ENCODE measurements around the gene ZNF607.
A peak's percentile ranks its signal among the peaks of the same experiment; 100 is the strongest.
"Not testable (repeated sequence)": the region's sequence is repeated elsewhere in the genome, so short reads cannot be mapped to it uniquely, and the experiment has no call there.

Gene ZNF607

DNA sequence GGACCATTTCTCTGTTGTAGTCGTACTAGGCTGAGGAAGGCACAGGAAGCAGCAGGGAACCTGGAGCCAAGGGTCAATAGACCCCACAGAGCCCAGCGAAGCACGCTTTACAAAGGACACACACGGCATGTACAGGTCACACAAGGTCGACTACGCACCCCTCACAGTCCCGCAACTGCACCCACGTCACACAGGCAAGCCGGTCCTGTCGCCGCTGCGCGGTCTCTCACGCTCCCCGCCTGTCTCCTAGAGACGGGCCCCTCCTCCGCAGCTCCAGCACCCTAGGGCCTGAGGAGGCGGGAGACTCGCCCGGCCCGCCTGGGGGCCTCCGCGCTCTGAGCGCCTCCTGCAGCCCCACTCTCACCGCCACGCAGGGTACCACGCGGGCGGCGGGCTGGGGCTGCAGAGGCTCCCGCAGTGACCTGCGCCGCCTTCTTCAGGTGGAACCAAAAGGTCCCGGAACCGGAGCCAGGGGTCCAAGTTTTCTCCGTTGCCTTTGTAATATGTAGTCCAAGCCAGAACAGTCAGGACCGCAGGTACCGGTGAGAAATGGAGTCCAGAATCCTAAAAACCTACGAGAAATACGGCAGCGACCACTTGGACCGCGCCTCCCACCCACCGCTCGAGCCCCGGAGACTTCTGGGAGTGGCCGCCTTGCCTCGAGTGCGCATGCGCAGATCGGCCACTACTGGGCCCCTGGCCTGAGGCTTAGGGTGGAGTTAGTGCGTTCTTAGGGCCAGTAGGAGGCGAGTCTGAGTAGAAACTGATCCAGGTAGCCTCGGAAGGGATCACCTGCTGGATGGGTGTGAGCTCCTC lies at the start of gene ZNF607:
Gene ZNF607 (minus strand): TSS at position 651 of the 816 bp plus-strand sequence. CDS start 8,143 bp downstream, outside the sequence.
- peak; percentile 14 to 79 (median 66) for DNase-seq

DNA sequence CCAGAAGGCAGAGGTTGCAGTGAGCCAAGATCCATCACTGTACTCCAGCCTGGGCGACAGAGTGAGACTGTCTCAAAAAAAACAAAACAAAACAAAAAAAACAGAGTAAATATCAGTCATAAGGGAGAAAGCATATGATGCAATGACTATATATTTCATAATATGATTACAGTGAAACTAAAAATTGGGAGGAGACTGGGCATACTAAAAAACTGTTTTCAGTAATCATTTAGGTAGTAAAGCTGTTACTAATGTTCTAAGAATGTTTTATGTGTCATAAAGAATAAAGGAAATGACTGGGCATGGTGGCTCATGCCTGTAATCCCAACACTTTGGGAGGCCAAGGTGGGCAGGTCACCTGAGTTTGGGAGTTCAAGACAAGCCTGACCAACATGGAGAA lies 43.9 kb upstream of the ZNF607 start:
- DNase-seq: no peak

DNA sequence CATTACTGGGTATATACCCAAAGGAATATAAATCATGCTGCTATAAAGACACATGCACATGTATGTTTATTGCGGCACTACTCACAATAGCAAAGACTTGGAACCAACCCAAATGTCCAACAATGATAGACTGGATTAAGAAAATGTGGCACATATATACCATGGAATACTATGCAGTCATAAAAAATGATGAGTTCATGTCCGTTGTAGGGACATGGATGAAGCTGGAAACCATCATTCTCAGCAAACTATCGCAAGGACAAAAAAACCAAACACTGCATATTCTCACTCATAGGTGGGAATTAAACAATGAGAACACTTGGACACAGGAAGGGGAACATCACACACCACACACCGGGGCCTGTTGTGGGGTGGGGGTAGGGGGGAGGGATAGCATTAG lies 38.1 kb upstream of the ZNF607 start:
- not testable (repeated sequence) for DNase-seq

DNA sequence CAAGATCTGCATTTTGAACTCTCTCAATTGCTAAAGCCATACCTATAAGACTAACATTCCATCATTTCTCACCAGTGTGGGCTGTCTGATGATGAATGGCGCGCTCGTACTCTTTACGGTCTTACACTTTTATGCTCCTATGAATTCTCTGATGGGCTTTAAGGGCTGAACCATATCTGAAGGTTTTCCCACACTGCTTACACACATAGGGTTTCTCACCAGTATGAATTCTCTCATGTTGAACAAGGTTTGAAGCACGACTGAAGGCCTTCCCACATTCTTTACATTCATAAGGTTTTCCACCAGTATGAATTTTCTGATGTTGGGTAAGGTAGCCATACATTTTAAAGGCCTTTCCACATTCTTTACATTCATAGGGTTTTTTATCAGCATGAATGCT lies 18.8 kb upstream of the ZNF607 start:
- DNase-seq: no peak

DNA sequence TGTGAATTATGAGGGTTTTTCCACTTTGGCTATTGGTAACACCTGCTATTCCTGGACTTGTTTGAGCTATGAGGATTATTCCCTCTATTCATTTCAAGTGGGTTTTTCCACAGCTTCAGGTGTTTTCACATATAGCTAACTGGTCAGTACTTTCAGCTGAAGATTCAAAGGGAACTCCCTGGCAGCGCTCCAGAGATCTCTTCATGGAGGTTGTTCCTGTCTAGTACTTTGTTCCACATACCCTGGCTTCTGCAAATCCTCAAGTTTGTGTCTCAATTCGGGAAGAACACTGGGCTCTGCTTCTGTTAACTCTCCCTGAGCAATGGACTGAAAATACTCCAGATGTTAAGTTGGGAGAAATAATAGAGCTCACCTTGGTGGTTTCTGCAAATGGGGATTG lies 5.6 kb upstream of the ZNF607 start:
- no peak for DNase-seq

DNA sequence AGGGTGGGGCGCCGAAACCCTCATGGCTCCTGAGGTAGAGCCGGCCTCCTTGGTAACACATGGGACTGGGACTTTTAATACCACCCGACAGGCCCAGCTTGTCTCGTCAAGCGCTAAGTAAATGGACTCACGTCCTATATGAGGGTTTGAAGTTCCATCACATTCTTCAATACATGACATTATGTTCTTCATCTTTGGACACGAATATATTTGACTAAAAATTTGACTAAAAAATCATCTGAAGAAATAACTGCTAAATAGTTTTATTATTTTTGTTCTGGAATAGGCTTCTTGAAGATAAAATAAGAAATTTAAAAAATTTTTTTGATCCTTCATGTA lies 335 bp upstream of the ZNF607 start:
- DNase-seq: no peak

DNA sequence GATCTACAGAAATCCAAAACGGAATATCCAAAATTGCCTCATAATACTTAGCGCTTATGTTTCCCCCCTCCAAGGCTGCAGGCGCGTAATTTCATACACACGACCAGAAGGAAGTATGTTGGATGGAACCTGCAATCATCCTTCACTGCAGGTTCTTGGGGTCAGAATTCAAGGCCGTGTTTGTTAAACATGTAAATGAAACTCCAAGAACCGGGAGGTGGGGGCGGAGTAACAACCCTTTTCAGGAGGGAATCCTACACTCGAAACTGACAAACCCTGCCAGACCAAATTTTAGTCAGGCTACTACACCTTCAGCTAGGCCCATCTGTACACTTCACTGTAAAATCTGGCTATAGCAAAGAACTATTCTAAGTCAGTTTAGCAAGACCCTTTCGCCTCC lies 1.3 kb downstream of the ZNF607 start:
- DNase-seq: no peak

DNA sequence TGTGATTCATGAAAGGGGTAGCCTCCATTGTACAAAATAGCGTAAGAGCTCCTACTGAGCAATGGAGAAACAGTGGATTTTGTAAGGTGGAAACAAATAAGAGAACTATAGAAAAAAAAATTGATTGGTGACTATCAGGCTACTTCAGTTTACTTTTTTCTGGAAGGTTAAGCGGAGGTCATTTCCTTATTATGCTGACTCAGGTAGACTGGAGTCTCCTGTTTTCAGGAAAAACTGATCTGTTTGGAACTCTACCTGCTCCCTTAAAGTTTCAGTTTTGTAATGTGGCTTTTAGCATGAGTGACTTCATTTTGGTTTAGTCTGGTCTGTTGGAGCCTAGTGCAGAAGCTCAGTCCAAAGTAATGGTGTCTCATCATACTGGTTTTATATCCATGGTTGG lies 3.4 kb downstream of the ZNF607 start:
- DNase-seq: no peak

DNA sequence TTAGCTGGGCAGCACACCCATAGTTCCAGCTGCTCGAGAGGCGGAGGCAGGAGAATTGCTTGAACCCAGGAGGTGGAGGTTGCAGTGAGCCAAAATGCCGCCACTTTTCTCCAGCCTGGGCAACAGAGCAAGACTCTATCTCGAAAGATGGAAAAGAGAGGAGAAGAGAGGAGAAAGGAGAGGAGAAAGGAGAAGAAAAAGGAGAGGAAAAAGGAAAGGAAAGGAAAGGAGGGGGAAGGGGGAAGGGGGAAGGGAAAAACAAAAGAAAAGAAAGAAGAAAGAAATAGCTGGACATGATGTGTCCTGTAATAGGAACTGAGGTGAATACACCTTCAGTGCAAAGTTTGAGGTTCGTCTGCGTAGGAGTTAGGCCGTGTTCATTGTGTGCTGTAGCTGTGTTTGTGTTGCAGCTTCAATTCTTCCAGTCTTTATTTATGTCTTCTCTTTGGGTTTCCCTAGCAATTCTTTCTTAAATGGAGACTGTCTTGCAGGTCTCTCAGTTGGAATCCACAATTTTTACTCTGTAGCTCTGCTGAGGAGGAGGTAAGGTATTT lies 13.4 kb downstream of the ZNF607 start:
- no peak for DNase-seq

DNA sequence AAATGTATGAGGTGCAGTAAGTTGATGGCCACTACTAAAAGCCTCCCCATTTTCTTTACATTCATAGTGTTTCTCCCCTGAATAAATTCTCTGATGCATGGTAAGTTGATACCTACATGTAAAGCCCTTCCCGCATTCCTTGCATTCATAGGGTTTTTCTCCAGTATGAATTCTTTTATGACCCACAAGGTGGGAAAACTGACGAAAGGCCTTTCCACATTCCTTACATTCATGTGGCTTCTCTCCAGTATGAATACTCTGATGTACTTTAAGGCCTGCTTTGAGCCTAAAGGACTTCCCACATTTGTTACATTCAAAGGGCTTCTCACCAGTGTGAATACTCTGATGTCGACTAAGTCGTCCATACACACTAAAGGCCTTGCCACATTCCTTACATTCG lies 20.5 kb downstream of the ZNF607 start:
- DNase-seq: no peak

DNA sequence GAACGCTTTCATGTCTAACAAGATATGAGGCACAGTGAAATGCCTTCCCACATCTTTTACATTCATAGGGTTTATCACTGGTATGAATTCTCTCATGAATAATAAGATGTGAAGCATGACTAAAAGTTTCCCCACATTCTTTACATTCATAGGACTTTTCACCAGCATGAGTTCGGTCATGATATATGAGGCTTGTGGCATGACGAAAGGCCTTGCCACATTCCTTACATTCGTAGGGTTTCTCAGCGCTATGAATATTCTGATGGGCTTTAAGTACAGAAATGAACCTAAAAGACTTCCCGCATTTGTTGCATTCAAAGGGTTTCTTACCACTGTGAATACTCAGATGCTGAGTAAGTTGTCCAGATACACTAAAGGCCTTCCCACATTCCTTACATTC lies 21.3 kb downstream of the ZNF607 start:
- no peak for DNase-seq

DNA sequence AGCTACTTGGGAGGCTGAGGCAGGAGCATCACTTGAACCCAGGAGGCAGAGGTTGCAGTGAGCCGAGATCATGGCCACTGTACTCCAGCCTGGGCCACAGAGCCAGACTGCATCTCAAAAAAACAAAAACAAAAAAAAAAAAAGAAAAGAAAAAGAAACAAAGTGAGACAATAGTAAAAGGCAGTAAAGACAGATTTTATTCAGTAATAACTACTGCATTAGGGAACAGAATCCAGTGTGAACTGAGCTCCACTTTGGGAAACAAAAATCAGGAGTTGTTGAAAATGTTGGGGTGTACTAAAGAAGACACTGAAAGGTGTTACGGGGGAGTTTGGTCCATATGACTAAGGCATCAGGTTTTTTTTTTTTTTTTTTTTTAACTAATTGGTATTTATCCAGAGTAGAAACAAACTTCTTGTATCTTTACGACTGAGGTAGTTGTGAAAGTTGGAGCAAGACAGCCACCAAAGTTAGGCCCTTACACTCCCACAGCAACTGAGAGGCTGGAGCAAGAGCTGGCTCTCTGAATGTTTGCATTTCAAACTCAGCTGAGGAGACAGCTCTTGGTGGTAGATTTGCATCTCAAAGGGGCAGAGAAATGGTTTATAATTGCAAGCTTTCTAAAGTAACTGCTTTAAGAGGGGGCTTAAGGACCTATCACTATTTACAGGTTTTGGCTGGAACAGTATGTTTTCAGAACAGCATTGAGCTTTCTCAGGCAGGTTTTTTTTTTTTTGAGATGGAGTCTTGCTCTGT lies 24.2 kb downstream of the ZNF607 start:
- no peak for DNase-seq

DNA sequence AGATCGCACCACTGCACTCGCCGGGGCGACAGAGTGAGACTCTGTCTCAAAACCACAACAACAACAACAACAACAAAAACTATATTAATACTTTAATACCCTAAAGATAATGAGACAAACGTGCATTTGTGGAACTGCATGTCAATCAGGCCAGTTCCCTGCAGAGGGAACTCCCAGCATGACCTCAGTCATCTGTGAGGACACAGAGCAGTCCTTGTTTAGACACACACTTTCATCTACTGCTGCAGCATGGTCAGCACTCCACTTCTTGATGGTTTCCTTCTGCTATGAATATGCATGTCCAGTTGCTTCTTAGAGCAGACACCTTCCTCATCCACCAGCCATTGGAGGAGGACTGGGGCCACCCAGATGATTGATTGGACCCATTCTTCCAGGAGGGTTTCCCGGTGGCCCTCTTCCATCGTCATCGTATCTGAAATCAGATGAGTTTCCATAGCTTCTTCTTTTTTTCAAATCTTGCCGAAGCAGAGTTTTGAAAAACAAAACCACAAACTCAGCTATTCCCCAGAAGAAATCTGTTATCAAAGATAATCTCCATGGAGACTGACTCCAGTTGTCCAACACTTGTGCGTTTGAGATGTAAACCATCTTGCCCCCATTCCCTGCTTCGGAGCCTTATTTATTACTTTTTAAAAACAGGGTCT lies 26.5 kb downstream of the ZNF607 start:
- no peak for DNase-seq

DNA sequence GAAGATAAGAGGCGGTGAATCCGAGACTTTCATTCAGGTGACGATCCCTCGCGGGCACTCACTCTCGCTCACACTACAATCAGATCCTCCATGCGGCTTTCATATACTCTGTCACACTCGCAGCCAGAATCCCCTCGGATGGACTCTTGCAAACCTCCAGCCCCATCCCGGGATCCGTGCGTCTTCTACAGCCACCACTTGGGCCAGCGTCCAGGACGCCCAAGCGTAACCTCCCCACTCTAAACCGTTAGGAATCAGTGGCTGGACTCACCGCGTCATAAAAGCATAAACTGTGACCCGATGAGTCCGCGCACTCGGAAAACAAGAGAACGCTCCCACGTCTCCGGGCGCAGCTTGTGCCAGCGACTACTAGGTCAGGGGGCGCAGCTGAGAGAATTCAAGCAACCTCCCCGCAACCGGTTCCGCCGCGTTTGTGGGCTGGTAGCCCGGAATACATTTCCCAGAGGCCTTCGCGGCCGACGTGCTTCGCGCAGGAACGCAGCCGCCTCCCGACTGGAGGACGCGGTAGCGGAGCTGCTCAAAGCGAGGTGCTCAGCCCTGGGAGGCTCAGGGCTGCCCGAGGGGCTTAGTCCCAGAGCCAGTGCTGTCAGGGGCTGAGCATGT lies 27.6 kb downstream of the ZNF607 start:
- peak; percentile 45 to 81 (median 68) for DNase-seq

DNA sequence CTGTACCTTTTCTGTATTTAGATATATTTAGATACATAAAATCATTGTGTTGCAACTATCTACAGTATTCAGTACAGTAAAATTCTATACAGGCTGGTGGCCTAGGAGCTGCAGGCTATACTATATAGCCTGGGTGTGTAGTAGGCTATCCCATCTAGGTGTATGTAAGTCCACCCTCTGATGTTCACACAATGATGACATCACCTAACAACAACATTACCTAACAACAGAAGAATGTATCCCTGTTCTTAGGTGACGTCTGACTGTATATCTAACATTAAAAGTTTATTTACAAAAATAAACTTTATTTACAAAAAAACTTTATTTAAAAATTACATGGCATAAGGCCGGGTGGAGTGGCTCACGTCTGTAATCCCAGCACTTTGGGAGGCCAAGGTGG lies 36.0 kb downstream of the ZNF607 start:
- DNase-seq: no peak

DNA sequence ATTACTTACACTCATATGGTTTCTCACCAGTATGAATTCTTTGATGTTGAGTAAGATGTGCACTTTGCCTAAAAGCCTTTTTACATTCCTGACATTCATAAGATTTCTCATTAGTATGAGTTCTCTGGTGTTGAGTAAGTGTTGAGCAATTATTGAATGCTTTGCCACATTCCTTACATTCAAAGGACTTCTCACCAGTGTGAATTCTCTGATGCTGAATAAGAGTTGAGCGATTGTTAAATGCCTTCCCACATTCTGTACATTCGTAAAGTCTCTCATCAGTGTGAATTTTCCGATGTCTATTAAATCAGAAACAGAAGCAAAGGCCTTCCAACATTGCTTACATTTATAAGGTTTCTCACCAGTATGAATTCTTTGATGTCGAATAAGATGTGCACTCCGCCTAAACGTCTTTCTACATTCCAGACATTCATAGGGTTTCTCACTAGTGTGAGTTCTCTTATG lies 50.1 kb downstream of the ZNF607 start:
- no peak for DNase-seq

DNA sequence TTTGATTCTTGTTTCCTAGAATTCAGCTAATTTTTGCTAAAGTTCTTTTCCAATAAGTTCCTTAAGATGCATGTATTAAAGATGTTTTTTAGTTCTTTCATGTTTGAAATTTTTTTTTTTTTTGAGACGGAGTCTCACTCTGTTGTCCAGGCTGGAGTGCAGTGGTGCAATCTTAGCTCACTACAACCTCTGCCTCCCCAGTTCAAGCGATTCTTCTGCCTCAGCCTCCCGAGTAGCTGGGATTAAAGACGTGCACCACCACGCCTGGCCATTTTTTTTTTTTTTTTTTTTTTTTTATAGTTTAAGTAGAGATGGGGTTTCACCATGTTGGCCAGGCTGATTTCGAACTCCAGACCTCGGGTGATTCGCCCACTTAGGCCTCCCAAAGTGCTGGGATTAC lies 62.4 kb downstream of the ZNF607 start:
- DNase-seq: not testable (repeated sequence)

DNA sequence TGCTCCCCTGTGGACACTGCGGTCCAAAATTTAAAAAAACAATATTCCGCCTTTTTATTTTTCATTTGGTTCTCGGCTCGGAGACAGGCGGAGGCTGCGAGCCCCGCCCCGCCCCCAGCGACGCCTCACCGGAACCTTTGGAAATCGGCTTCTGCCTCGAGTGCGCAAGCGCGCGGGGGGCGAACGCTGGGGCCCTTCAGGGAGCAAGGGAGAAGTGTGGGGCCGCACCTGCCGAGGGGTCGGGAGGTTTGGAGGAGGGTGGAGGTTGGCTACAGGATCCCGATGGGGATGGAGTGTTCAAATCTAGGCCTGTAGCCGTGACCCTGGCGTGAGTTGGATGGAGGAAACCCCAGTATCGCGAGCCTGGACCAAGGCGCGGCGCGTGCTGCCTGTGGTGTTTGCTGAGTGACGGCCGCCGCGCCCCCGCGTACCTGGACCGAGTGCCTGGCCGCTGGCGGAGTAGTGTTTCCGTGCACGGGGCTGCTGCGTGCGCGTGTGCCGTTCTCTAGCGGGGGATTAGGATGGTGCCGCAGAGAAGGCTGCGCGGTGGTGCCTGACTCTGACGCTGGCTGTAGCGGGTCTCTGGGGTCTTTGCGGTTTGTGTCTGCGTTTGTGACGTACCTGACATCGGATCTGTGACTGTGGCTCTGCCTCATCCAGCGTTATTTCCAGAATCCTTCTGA lies 63.7 kb downstream of the ZNF607 start:
- DNase-seq: peak; percentile 73 to 90 (median 83)

DNA sequence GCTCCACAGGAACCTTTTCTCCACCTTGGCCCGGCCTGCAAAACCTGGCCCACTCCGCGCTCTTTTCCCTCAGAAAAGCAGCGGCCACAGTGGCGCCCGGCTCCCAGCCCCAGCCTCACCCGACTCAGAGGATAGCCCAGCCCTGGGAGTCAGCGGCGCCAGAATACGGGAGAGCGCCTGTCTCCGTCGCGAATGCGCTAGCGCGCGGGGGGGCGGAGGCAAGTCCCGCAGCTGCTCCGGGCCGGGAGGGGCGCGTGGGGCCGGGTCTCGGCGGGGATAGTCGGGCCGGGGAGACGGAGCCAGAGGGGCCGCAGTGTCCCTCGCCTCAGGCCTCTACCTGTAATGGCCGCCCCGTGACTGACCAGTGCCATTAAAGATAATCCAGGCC lies 64.3 kb downstream of the ZNF607 start, which contains the start of gene ZFP30:
Gene ZFP30 (minus strand): TSS at position 165 of the 388 bp plus-strand sequence. CDS start 7,643 bp downstream, outside the sequence.
- DNase-seq: peak; percentile 69 to 90 (median 82)

DNA sequence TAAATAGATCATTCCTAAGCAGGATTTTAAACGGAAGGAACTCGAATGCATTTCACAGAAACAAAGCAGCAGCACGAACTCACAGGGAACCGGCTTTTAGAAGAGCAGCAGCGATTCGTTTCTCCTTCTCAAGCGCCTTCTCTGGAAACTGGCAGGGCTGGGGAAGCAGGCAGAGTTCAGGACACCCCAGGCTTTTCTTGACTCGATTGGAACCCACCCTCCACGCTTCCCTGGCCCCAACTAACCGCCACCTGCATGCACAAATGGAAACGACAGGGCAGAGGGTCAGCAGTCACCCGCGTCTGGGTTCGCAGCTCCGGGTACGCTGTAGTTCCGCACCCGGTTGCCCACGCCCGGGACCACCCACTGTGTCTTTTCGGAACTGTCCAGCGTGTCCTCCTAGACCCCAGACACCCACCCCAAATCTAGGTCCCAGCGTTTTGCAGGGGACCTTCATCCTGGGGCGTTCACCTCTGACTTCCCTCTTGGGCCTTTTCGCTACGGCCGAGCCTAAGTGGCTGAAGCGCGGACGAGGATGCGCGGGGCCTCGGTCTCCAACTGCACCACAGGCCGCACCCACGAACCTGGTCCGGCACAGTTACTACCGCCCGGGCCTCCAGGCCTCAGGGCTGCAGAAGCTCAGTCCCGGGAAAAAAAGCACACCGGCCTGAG lies 64.8 kb downstream of the ZNF607 start:
- peak in 3 of 6 experiments; percentile 4 to 49 (median 29) for DNase-seq

DNA sequence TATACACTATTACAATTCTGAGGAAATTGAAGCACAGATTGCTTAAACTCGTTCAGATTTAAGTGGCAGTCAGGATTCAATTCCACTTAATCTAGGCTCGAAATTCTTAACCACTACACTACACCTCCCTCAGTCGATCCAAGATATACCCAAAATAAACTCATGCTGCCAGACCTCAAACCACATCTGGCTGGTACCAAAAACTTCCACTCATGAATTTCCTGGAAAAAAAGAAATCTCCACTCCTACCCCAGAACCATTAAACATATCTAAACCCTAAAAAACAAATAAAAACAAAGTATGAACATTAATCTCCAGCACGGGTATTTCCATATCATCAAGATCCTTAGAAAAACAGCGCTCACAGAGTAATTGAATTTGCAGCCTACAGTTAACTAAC lies 65.4 kb downstream of the ZNF607 start:
- DNase-seq: no peak

Measured in stimulated activated naive CD4-positive, alpha-beta T cell (primary cell).